GM12878 (cell line): ENCODE measurements around the gene IGSF6.

Experiments used
- BCL11A ChIP-seq: IDR thresholded peaks from 2 replicates; pipeline ENCODE4 v1.6.1; 2011; ENCODE audit warnings: low read depth, low read length
- GATAD2B ChIP-seq: fragments of 450-650 bp; conservative IDR thresholded peaks from 2 replicates; pipeline ENCODE4 v1.6.1; 2017; ENCODE audit warnings: low read depth, mild to moderate bottlenecking, moderate library complexity
- IKZF1 ChIP-seq: fragments of 450-650 bp; conservative IDR thresholded peaks from 2 replicates; pipeline ENCODE4 v1.6.1; 2017; ENCODE audit warnings: antibody characterized with exemption, mild to moderate bottlenecking
- KDM1A ChIP-seq: fragments of 200-600 bp; sonication (generic); IDR thresholded peaks from 2 replicates; pipeline ENCODE4 v1.6.1; 2016; ENCODE audit warnings: borderline replicate concordance
- NFIC ChIP-seq: IDR thresholded peaks from 2 replicates; pipeline ENCODE4 v1.6.1; 2012; ENCODE audit warnings: low read depth, mild to moderate bottlenecking, inconsistent platforms, low read length, moderate library complexity
- POLR2A ChIP-seq: IDR thresholded peaks from 2 replicates; pipeline ENCODE4 v1.6.1; 2011; ENCODE audit warnings: low read depth, mild to moderate bottlenecking, low read length
- RCOR1 ChIP-seq: conservative IDR thresholded peaks from 2 replicates; pipeline ENCODE4 v1.6.1; 2012; ENCODE audit warnings: low read depth, low read length, improper control_type of control experiment
- SMAD5 ChIP-seq: IDR thresholded peaks from 2 replicates; pipeline ENCODE4 v1.6.1; 2016; ENCODE audit warnings: antibody characterized with exemption, low read depth
- SUZ12 ChIP-seq: fragments of 200-600 bp; sonication (generic); IDR thresholded peaks from one replicate; pipeline ENCODE4 v1.6.1; 2018; ENCODE audit warnings: antibody characterized with exemption, mild to moderate bottlenecking; ENCODE audit not compliant: unreplicated experiment
- TAF1 ChIP-seq: IDR thresholded peaks from 2 replicates; pipeline ENCODE4 v1.6.1; 2011; ENCODE audit warnings: mild to moderate bottlenecking, low read depth, low read length, borderline replicate concordance
- USF1 ChIP-seq: IDR thresholded peaks from 2 replicates; pipeline ENCODE4 v1.6.1; 2011; ENCODE audit warnings: borderline replicate concordance, low read depth, mild to moderate bottlenecking, moderate library complexity, mixed read lengths, low read length; ENCODE audit not compliant: insufficient read depth; ENCODE audit errors: extremely low read length
- TF ChIP-seq, protein P1 (sequence below), 3 experiments: IDR thresholded peaks in 2 of 3; conservative IDR thresholded peaks in 1 of 3; 2 replicates each; pipeline ENCODE4 v1.5.1; 2011; ENCODE audit warnings: low read depth in 3 of 3, low read length in 3 of 3, mild to moderate bottlenecking in 3 of 3, control low read depth in 2 of 3, moderate library complexity in 2 of 3, inconsistent platforms in 1 of 3, mixed read lengths in 1 of 3; ENCODE audit not compliant: control insufficient read depth in 2 of 3, insufficient read depth in 1 of 3; ENCODE audit errors: extremely low read depth in 1 of 3
- TF ChIP-seq, protein P2 (sequence below): fragments of 450-650 bp; formaldehyde crosslinking; IDR thresholded peaks from 2 replicates; pipeline ENCODE4 v1.4.0; 2020; ENCODE audit warnings: mild to moderate bottlenecking, moderate library complexity
- TF ChIP-seq, protein P3 (sequence below): IDR thresholded peaks from 2 replicates; pipeline ENCODE4 v1.6.1; 2012; ENCODE audit warnings: low read length, inconsistent platforms

DNA sequence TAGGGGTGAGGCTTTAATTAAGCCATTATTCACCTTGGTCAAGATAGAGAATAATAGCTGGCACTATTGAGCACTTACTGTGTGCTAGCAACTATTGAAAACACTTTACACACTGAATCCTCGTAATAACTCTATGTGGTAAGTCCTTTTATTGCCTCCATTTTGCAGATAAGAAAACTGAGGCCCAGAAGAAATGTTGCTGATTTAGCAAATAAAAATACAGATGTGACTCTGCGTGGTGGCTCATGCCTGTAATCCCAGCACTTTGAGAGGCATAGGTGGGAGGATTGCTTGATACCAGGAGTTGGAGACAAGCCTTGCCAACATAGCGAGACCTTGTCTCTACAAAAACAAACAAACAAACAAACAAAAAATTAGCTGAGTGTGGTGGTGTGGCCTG lies 30.8 kb upstream of the IGSF6 start:
- TF ChIP-seq BCL11A (no peak), POLR2A (no peak), NFIC (no peak), SUZ12 (no peak), RCOR1 (no peak), TAF1 (no peak), KDM1A (no peak), IKZF1 (no peak), SMAD5 (no peak), USF1 (no peak), GATAD2B (no peak)
- TF ChIP-seq, protein P1, sequence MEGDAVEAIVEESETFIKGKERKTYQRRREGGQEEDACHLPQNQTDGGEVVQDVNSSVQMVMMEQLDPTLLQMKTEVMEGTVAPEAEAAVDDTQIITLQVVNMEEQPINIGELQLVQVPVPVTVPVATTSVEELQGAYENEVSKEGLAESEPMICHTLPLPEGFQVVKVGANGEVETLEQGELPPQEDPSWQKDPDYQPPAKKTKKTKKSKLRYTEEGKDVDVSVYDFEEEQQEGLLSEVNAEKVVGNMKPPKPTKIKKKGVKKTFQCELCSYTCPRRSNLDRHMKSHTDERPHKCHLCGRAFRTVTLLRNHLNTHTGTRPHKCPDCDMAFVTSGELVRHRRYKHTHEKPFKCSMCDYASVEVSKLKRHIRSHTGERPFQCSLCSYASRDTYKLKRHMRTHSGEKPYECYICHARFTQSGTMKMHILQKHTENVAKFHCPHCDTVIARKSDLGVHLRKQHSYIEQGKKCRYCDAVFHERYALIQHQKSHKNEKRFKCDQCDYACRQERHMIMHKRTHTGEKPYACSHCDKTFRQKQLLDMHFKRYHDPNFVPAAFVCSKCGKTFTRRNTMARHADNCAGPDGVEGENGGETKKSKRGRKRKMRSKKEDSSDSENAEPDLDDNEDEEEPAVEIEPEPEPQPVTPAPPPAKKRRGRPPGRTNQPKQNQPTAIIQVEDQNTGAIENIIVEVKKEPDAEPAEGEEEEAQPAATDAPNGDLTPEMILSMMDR (IDR thresholded peaks at IDR 0.05 in 2 of 3, conservative IDR thresholded peaks at IDR 0.05 in 1 of 3; ENCODE audit: control insufficient read depth in 2 of 3, extremely low read depth in 1 of 3, insufficient read depth in 1 of 3, low read depth in 3 of 3, low read length in 3 of 3): no peak
- TF ChIP-seq, protein P2, sequence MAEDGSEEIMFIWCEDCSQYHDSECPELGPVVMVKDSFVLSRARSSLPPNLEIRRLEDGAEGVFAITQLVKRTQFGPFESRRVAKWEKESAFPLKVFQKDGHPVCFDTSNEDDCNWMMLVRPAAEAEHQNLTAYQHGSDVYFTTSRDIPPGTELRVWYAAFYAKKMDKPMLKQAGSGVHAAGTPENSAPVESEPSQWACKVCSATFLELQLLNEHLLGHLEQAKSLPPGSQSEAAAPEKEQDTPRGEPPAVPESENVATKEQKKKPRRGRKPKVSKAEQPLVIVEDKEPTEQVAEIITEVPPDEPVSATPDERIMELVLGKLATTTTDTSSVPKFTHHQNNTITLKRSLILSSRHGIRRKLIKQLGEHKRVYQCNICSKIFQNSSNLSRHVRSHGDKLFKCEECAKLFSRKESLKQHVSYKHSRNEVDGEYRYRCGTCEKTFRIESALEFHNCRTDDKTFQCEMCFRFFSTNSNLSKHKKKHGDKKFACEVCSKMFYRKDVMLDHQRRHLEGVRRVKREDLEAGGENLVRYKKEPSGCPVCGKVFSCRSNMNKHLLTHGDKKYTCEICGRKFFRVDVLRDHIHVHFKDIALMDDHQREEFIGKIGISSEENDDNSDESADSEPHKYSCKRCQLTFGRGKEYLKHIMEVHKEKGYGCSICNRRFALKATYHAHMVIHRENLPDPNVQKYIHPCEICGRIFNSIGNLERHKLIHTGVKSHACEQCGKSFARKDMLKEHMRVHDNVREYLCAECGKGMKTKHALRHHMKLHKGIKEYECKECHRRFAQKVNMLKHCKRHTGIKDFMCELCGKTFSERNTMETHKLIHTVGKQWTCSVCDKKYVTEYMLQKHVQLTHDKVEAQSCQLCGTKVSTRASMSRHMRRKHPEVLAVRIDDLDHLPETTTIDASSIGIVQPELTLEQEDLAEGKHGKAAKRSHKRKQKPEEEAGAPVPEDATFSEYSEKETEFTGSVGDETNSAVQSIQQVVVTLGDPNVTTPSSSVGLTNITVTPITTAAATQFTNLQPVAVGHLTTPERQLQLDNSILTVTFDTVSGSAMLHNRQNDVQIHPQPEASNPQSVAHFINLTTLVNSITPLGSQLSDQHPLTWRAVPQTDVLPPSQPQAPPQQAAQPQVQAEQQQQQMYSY (CRISPR knock-in tag): no peak
- TF ChIP-seq, protein P3, sequence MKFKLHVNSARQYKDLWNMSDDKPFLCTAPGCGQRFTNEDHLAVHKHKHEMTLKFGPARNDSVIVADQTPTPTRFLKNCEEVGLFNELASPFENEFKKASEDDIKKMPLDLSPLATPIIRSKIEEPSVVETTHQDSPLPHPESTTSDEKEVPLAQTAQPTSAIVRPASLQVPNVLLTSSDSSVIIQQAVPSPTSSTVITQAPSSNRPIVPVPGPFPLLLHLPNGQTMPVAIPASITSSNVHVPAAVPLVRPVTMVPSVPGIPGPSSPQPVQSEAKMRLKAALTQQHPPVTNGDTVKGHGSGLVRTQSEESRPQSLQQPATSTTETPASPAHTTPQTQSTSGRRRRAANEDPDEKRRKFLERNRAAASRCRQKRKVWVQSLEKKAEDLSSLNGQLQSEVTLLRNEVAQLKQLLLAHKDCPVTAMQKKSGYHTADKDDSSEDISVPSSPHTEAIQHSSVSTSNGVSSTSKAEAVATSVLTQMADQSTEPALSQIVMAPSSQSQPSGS: no peak
